Measurements from ENCODE around the gene CCNB2. TPM values are rescaled to one million over a fixed set of nuclear protein-coding genes. Genes with fewer than 3 reads are reported as not detected.

The CCNB2 gene
- total RNA-seq, 6 donors from 2014 or later: 1.7 to 4.9 (median 2.8) TPM; not detected in 1

DNA sequence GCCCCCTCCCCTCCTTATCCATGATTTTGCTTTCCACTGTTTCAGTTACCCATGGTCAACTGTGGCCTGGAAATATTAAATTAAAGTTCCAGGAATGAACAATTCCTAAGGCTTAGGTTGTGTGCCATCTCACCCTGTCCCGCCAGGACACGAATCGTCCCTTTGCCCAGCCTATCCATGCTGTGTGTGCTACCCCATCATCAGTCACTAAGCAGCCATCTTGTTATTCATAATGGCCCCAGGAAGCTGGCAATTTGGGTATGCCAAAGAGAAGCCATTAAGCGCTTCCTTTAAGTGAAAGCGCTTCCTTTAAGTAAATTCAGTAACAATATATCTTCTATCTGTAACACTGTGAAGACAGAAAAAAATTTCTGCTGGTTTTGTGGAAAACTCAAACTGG lies 52.5 kb downstream of the CCNB2 start:
- WGBS, 2 donors: 96 to 99% methylated on average over 5 of the region's 5 CpGs
- Histone ChIP-seq H3K36me3 (peaks cover 0 to 77% (median 22%) of the 10 kb centered on the region in 4 donors), H3K9me3 (no peaks in the 10 kb centered on the region), H3K4me3 (no peak overlapping the region), H3K4me1 (peaks cover 2 to 7% (median 5%) of the 10 kb centered on the region in 4 donors), H3K27me3 (no peaks in the 10 kb centered on the region), H3K27ac (no peak overlapping the region)
- TF ChIP-seq POLR2AphosphoS5 (IDR thresholded peaks at IDR 0.05) (no peak), POLR2A (IDR thresholded peaks at IDR 0.05) (no peak), EP300 (IDR thresholded peaks at IDR 0.05) (no peak)
- TF ChIP-seq, protein P1, sequence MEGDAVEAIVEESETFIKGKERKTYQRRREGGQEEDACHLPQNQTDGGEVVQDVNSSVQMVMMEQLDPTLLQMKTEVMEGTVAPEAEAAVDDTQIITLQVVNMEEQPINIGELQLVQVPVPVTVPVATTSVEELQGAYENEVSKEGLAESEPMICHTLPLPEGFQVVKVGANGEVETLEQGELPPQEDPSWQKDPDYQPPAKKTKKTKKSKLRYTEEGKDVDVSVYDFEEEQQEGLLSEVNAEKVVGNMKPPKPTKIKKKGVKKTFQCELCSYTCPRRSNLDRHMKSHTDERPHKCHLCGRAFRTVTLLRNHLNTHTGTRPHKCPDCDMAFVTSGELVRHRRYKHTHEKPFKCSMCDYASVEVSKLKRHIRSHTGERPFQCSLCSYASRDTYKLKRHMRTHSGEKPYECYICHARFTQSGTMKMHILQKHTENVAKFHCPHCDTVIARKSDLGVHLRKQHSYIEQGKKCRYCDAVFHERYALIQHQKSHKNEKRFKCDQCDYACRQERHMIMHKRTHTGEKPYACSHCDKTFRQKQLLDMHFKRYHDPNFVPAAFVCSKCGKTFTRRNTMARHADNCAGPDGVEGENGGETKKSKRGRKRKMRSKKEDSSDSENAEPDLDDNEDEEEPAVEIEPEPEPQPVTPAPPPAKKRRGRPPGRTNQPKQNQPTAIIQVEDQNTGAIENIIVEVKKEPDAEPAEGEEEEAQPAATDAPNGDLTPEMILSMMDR (IDR thresholded peaks at IDR 0.05): no peak
- no peak for DNase-seq
- no peak for ATAC-seq (ENCODE audit: low FRiP score in 2 of 2)

DNA sequence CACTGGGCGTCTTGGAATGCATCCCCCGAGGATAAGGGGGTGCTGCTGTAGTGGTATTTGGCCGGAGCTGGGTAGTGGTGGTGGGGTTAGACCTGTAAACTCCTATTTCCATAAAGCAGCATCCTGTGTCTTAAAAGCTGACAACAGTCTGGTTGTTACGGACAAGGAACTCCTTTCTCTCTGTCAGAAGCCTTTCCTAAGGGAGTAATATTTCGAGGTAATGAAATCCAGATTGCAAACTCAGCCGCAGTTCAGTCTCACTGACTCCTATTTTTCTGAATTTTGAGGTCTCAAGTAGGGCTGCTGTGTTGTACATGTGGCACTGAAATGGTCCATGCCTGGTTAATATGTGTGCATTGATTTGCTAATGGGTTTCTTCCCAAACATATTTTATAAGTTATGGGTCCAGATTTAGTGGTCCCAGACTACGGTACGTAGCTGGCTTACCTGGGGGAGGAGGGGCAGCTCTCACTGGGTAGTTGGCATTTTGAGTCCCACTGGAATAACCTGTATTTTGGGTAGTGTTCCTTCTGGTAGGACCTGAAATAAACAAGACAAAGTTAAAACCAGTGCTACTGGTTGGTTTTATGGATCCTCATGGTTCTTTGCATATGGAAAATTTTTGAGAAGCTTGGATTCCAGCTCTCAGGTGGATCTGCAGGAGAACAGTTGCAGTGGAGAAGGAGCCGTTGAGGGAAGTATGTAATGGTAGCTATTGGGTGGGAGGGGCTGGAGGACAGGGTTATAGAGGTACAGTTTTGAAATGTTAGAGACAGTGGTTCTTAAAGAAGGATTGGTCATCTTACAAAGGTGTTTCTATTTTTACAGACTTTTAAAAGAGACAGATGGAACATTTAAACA lies 53.1 kb downstream of the CCNB2 start:
- no peaks in the 10 kb centered on the region for H3K27me3 ChIP-seq
- H3K4me3 ChIP-seq: no peak overlapping the region
- DNase-seq: no peak
- H3K9me3 ChIP-seq: no peaks in the 10 kb centered on the region
- peaks cover 0 to 76% (median 19%) of the 10 kb centered on the region in 4 donors for H3K36me3 ChIP-seq
- TF ChIP-seq POLR2A (IDR thresholded peaks at IDR 0.05): no peak
- TF ChIP-seq, protein P1 (IDR thresholded peaks at IDR 0.05): no peak
- TF ChIP-seq POLR2AphosphoS5 (IDR thresholded peaks at IDR 0.05): no peak
- TF ChIP-seq EP300 (IDR thresholded peaks at IDR 0.05): no peak
- WGBS, 2 donors: 88 to 90% methylated on average over 9 of the region's 9 CpGs
- peak overlapping the region in 2 of 4 donors; percentile 2 to 12 for H3K27ac ChIP-seq
- peaks cover 2 to 7% (median 5%) of the 10 kb centered on the region in 4 donors for H3K4me1 ChIP-seq
- ATAC-seq (ENCODE audit: low FRiP score in 2 of 2): peak in 1 of 2 donors; percentile 20

DNA sequence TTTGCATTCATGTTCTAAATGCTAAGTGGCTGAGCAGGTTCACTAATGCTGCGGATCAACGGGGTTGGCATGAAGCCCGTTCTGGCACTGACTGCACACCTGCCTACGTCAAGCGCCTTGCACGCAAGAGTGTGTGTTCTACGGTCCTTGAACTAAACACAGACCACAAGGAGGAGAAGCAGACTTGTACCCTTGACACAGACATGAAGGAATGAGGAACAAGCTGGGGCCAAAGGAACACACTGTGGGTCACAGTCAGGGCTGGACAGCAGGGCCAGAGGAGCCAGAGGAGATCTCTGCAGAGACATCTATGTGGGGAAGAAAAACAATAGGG lies 53.7 kb downstream of the CCNB2 start:
- Histone ChIP-seq H3K4me1 (peaks cover 2 to 7% (median 5%) of the 10 kb centered on the region in 4 donors), H3K36me3 (peaks cover 0 to 70% (median 17%) of the 10 kb centered on the region in 4 donors), H3K27me3 (no peaks in the 10 kb centered on the region), H3K27ac (peak overlapping the region; percentile 12 to 50 (median 41)), H3K4me3 (no peak overlapping the region), H3K9me3 (no peaks in the 10 kb centered on the region)
- WGBS, 2 donors: 78 to 79% methylated on average over 7 of the region's 7 CpGs
- ATAC-seq (ENCODE audit: low FRiP score in 2 of 2) (peak; percentile 39 to 85), DNase-seq (peak in 1 of 2 donors; percentile 74)
- TF ChIP-seq POLR2A (IDR thresholded peaks at IDR 0.05): no peak
- no peak for TF ChIP-seq EP300 (IDR thresholded peaks at IDR 0.05)
- peak in 1 of 2 donors; percentile 25 for TF ChIP-seq POLR2AphosphoS5 (IDR thresholded peaks at IDR 0.05)
- TF ChIP-seq, protein P1 (IDR thresholded peaks at IDR 0.05): no peak

DNA sequence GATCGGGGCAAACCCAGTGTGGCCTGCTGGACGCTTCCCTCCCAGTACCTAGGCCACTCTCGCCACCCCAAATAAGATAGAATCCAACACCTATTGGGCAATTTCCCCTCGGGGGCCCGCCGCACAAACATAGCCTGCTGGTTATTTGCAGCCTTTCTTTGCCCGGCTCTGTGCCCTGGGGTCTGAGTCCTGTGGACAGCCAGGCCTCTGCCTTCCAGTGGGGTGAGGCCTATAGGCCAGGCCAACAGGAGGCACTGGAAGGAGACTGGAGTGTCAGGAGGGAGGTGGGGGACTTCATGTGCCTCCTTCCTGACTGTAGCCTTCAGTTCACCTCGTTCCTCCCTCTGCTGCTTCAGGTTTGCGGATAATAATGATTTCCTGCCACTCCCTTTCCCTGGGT lies 54.3 kb downstream of the CCNB2 start:
- TF ChIP-seq POLR2AphosphoS5 (IDR thresholded peaks at IDR 0.05) (no peak), EP300 (IDR thresholded peaks at IDR 0.05) (no peak), POLR2A (IDR thresholded peaks at IDR 0.05) (no peak)
- TF ChIP-seq, protein P1 (IDR thresholded peaks at IDR 0.05): no peak
- no peak for DNase-seq
- Histone ChIP-seq H3K27ac (peak overlapping the region in 3 of 4 donors; percentile 33 to 50 (median 49)), H3K27me3 (no peaks in the 10 kb centered on the region), H3K4me3 (no peak overlapping the region), H3K9me3 (no peaks in the 10 kb centered on the region), H3K4me1 (peaks cover 2 to 7% (median 5%) of the 10 kb centered on the region in 4 donors), H3K36me3 (peaks cover 0 to 65% (median 17%) of the 10 kb centered on the region in 4 donors)
- ATAC-seq (ENCODE audit: low FRiP score in 2 of 2): no peak
- 59 to 85% methylated on average over 7 to 9 of the region's 9 CpGs for WGBS, 2 donors
